Fibroblast of lung (primary cell): Measurements from ENCODE around the gene SMARCA4. TPM values are rescaled to one million over a fixed set of nuclear protein-coding genes. Genes with fewer than 3 reads are reported as not detected.

Source experiments
- DNase-seq, 2 donors: peaks; one replicate each; pipeline versions ENCODE4 v3.0.0 to v3.0.0-alpha.2; 2010; ENCODE audit warnings: low read depth in 2 of 2
- H2AFZ ChIP-seq: 2 replicates; pipeline ENCODE4 v1.5.1; 2012; ENCODE audit warnings: low read length, control low read depth, inconsistent platforms
- H3K27ac ChIP-seq: 2 replicates; pipeline ENCODE4 v1.5.1; 2011; ENCODE audit warnings: low read length, control low read depth; ENCODE audit not compliant: insufficient read depth
- H3K27me3 ChIP-seq: 2 replicates; pipeline ENCODE4 v1.5.1; 2011; ENCODE audit warnings: mild to moderate bottlenecking, low read length; ENCODE audit not compliant: control insufficient read depth, insufficient read depth
- H3K36me3 ChIP-seq: 2 replicates; pipeline ENCODE4 v1.5.1; 2011; ENCODE audit warnings: low read length; ENCODE audit not compliant: control insufficient read depth, insufficient read depth
- H3K4me1 ChIP-seq: 2 replicates; pipeline ENCODE4 v1.5.1; 2011; ENCODE audit warnings: low read length; ENCODE audit not compliant: control insufficient read depth, insufficient read depth; ENCODE audit errors: extremely low read depth
- H3K4me2 ChIP-seq: 2 replicates; pipeline ENCODE4 v1.5.1; 2011; ENCODE audit warnings: low read length, control low read depth; ENCODE audit not compliant: insufficient read depth; ENCODE audit errors: extremely low read depth
- H3K4me3 ChIP-seq, 4 experiments: fragments of 200-600 bp in 1 of 4; sonication (generic) in 1 of 4; replicated peaks in 1 of 4; 2 replicates each; pipeline ENCODE4 v1.5.1; 2011 to 2016; ENCODE audit warnings: low read length in 4 of 4, low read depth in 3 of 4, mild to moderate bottlenecking in 3 of 4, control low read depth in 2 of 4, inconsistent platforms in 1 of 4, mixed read lengths in 1 of 4; ENCODE audit not compliant: insufficient read depth in 1 of 4; ENCODE audit errors: control extremely low read depth in 1 of 4
- H3K79me2 ChIP-seq: 2 replicates; pipeline ENCODE4 v1.5.1; 2012; ENCODE audit warnings: mild to moderate bottlenecking, low read length, inconsistent platforms; ENCODE audit not compliant: control insufficient read depth, insufficient read depth
- H3K9ac ChIP-seq: 2 replicates; pipeline ENCODE4 v1.5.1; 2011; ENCODE audit warnings: mild to moderate bottlenecking, low read length, control low read depth; ENCODE audit not compliant: insufficient read depth
- H3K9me3 ChIP-seq: 2 replicates; pipeline ENCODE4 v1.5.1; 2012; ENCODE audit warnings: low read depth, low read length; ENCODE audit not compliant: control insufficient read depth, insufficient read depth
- H4K20me1 ChIP-seq: 2 replicates; pipeline ENCODE4 v1.5.1; 2011; ENCODE audit warnings: low read length; ENCODE audit not compliant: control insufficient read depth, insufficient read depth; ENCODE audit errors: extremely low read depth
- CTCF ChIP-seq, 2 donors: IDR thresholded peaks in 1 of 2; conservative IDR thresholded peaks in 1 of 2; 1 replicate in 1 of 2; 2 replicates in 1 of 2; pipeline ENCODE4 v1.5.1; 2011 to 2012; ENCODE audit warnings: low read length in 2 of 2, control low read depth in 1 of 2, inconsistent platforms in 1 of 2, low read depth in 1 of 2, mild to moderate bottlenecking in 1 of 2
- EZH2 ChIP-seq: IDR thresholded peaks from 2 replicates; pipeline ENCODE4 v1.5.1; 2012; ENCODE audit warnings: low read length, control low read depth, mild to moderate bottlenecking; ENCODE audit errors: missing control alignments
- polyA plus RNA-seq, 2 donors: library from polyadenylated mRNA; depleted of rRNA in 1 of 2; stranded (reverse) in 1 of 2; unstranded in 1 of 2; fragments of >200 nt; gene quantifications; 2 replicates each; pipeline ENCODE4 v1.2.1, GENCODE V29; 2011 to 2012; ENCODE audit warnings: missing spikeins in 1 of 2
- total RNA-seq: library from RNA; depleted of rRNA; stranded (reverse); fragments of >200 nt; gene quantifications from 2 replicates; pipeline ENCODE4 v1.2.1, GENCODE V29; 2014

SMARCA4 gene
- total and polyA plus RNA-seq, 2 donors (not counting 1 experiment from before 2014, with no cell fraction given) = 28.1 to 61.1 TPM

GRCh38 chr19:11046605-11047354 is 86.0 kb downstream of the SMARCA4 start:
- TF ChIP-seq EZH2 = no peak
- TF ChIP-seq CTCF (conservative IDR thresholded peaks at IDR 0.05 in 1 of 2, IDR thresholded peaks at IDR 0.05 in 1 of 2; ENCODE audit: low read depth in 1 of 2, low read length in 2 of 2) = no peak
- Histone ChIP-seq H3K4me1 (no peaks in the 10 kb centered on the region), H3K27me3 (no peaks in the 10 kb centered on the region), H3K4me2 (no peak overlapping the region), H3K4me3 (no peak overlapping the region), H3K36me3 (peaks cover 14% of the 10 kb centered on the region), H3K9ac (no peak overlapping the region), H4K20me1 (no peaks in the 10 kb centered on the region), H3K79me2 (no peaks in the 10 kb centered on the region), H2AFZ (no peak overlapping the region), H3K27ac (no peak overlapping the region), H3K9me3 (no peaks in the 10 kb centered on the region)
- no peak for DNase-seq

GRCh38 chr19:11047866-11048265 is 87.0 kb downstream of the SMARCA4 start:
- Histone ChIP-seq H3K9ac (no peak overlapping the region), H3K4me3 (no peak overlapping the region), H3K36me3 (peaks cover 12% of the 10 kb centered on the region), H2AFZ (no peak overlapping the region), H3K9me3 (no peaks in the 10 kb centered on the region), H3K4me2 (no peak overlapping the region), H3K27ac (no peak overlapping the region), H3K27me3 (no peaks in the 10 kb centered on the region), H3K4me1 (no peaks in the 10 kb centered on the region), H4K20me1 (no peaks in the 10 kb centered on the region), H3K79me2 (no peaks in the 10 kb centered on the region)
- no peak for DNase-seq
- TF ChIP-seq EZH2 = no peak
- TF ChIP-seq CTCF (conservative IDR thresholded peaks at IDR 0.05 in 1 of 2, IDR thresholded peaks at IDR 0.05 in 1 of 2; ENCODE audit: low read depth in 1 of 2, low read length in 2 of 2) = no peak

- peaks cover 12% of the 10 kb centered on the region for H3K36me3 ChIP-seq
- H3K79me2 ChIP-seq = no peaks in the 10 kb centered on the region
- H3K4me1 ChIP-seq = no peaks in the 10 kb centered on the region
- no peak overlapping the region for H3K9ac ChIP-seq
- H4K20me1 ChIP-seq = no peaks in the 10 kb centered on the region
- H3K4me2 ChIP-seq = no peak overlapping the region
- H3K27me3 ChIP-seq = no peaks in the 10 kb centered on the region
- H3K4me3 ChIP-seq = no peak overlapping the region
- H3K9me3 ChIP-seq = no peaks in the 10 kb centered on the region
- no peak for DNase-seq
- H3K27ac ChIP-seq = no peak overlapping the region
- TF ChIP-seq EZH2 = no peak
- no peak for TF ChIP-seq CTCF (conservative IDR thresholded peaks at IDR 0.05 in 1 of 2, IDR thresholded peaks at IDR 0.05 in 1 of 2; ENCODE audit: low read depth in 1 of 2, low read length in 2 of 2)
- H2AFZ ChIP-seq = no peak overlapping the region
Observed at GRCh38 chr19:11050323-11051114, 89.7 kb downstream of the SMARCA4 start.
